H1 (cell line): ENCODE results near the gene RBBP5. TPM values are rescaled to one million over a fixed set of nuclear protein-coding genes. Genes with fewer than 3 reads are reported as not detected.

Experiments
- BACH1 ChIP-seq: IDR thresholded peaks from 2 replicates; pipeline ENCODE4 v1.6.1; 2012; ENCODE audit warnings: low read length, improper control_type of control experiment
- CHD2 ChIP-seq: IDR thresholded peaks from 2 replicates; pipeline ENCODE4 v1.6.1; 2012; ENCODE audit warnings: low read length, improper control_type of control experiment
- POLR2AphosphoS5 ChIP-seq: IDR thresholded peaks from 2 replicates; pipeline ENCODE4 v1.6.1; 2011; ENCODE audit warnings: low read depth, low read length
- RBBP5 ChIP-seq: IDR thresholded peaks from 2 replicates; pipeline ENCODE4 v1.7.1; 2012; ENCODE audit warnings: low read depth, mild to moderate bottlenecking, inconsistent platforms, low read length, moderate library complexity, borderline replicate concordance
- polyA plus RNA-seq, 7 experiments: library from polyadenylated mRNA; depleted of rRNA in 3 of 7; stranded (reverse) in 5 of 7; unstranded in 2 of 7; fragments of >200 nt in 5 of 7; fragments of 200-250 nt in 2 of 7; gene quantifications; 1 replicate in 5 of 7; 2 replicates in 1 of 7; 4 replicates in 1 of 7; pipeline versions ENCODE4 v1.2.1 to v1.2.3, GENCODE V29; 2011 to 2013; ENCODE audit warnings: missing spikeins in 2 of 7, mixed read lengths in 2 of 7
- total RNA-seq: library from RNA; stranded (reverse); fragmentation: NEBNext Ultra II Directional; extraction: Animal tissue kit (Norgen Biotek cat#: 25700); gene quantifications from 2 replicates; pipeline ENCODE4 v1.2.1, GENCODE V29; 2021
- TF ChIP-seq, protein P1 (sequence below): fragments of 300-600 bp; sonication (generic); IDR thresholded peaks from 2 replicates; pipeline ENCODE4 v1.7.1; 2012; ENCODE audit warnings: low read length, moderate library complexity, mild to moderate bottlenecking, inconsistent platforms; ENCODE audit not compliant: insufficient replicate concordance
- TF ChIP-seq, protein P2 (sequence below): IDR thresholded peaks from 2 replicates; pipeline ENCODE4 v1.6.1; 2011; ENCODE audit warnings: low read length, improper control_type of control experiment

Gene RBBP5
- total and polyA plus RNA-seq, 2 of the 8 experiments (the other 6 are each of a cell fraction or from before 2014, with no cell fraction given): 6.7 to 21.5 TPM

DNA sequence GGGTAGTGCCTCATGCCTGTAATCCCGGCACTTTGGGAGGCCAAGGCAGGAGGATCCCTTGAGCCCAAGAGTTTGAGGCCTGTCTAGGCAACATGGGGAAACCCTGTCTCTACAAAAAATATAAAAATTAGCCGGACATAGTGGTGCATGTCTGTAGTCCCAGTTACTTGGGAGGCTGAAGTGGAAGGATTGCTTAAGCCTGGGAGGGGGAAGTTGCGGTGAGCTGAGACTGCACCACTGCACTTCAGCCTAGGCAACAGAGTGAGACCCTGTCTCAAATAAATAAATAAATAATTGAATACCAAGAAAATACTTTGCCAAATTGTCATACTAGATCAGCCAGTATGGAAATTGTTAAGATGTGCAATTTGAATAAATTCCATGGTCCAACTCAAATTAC is 5.9 kb upstream of the RBBP5 start (continued):
- TF ChIP-seq, protein P1, sequence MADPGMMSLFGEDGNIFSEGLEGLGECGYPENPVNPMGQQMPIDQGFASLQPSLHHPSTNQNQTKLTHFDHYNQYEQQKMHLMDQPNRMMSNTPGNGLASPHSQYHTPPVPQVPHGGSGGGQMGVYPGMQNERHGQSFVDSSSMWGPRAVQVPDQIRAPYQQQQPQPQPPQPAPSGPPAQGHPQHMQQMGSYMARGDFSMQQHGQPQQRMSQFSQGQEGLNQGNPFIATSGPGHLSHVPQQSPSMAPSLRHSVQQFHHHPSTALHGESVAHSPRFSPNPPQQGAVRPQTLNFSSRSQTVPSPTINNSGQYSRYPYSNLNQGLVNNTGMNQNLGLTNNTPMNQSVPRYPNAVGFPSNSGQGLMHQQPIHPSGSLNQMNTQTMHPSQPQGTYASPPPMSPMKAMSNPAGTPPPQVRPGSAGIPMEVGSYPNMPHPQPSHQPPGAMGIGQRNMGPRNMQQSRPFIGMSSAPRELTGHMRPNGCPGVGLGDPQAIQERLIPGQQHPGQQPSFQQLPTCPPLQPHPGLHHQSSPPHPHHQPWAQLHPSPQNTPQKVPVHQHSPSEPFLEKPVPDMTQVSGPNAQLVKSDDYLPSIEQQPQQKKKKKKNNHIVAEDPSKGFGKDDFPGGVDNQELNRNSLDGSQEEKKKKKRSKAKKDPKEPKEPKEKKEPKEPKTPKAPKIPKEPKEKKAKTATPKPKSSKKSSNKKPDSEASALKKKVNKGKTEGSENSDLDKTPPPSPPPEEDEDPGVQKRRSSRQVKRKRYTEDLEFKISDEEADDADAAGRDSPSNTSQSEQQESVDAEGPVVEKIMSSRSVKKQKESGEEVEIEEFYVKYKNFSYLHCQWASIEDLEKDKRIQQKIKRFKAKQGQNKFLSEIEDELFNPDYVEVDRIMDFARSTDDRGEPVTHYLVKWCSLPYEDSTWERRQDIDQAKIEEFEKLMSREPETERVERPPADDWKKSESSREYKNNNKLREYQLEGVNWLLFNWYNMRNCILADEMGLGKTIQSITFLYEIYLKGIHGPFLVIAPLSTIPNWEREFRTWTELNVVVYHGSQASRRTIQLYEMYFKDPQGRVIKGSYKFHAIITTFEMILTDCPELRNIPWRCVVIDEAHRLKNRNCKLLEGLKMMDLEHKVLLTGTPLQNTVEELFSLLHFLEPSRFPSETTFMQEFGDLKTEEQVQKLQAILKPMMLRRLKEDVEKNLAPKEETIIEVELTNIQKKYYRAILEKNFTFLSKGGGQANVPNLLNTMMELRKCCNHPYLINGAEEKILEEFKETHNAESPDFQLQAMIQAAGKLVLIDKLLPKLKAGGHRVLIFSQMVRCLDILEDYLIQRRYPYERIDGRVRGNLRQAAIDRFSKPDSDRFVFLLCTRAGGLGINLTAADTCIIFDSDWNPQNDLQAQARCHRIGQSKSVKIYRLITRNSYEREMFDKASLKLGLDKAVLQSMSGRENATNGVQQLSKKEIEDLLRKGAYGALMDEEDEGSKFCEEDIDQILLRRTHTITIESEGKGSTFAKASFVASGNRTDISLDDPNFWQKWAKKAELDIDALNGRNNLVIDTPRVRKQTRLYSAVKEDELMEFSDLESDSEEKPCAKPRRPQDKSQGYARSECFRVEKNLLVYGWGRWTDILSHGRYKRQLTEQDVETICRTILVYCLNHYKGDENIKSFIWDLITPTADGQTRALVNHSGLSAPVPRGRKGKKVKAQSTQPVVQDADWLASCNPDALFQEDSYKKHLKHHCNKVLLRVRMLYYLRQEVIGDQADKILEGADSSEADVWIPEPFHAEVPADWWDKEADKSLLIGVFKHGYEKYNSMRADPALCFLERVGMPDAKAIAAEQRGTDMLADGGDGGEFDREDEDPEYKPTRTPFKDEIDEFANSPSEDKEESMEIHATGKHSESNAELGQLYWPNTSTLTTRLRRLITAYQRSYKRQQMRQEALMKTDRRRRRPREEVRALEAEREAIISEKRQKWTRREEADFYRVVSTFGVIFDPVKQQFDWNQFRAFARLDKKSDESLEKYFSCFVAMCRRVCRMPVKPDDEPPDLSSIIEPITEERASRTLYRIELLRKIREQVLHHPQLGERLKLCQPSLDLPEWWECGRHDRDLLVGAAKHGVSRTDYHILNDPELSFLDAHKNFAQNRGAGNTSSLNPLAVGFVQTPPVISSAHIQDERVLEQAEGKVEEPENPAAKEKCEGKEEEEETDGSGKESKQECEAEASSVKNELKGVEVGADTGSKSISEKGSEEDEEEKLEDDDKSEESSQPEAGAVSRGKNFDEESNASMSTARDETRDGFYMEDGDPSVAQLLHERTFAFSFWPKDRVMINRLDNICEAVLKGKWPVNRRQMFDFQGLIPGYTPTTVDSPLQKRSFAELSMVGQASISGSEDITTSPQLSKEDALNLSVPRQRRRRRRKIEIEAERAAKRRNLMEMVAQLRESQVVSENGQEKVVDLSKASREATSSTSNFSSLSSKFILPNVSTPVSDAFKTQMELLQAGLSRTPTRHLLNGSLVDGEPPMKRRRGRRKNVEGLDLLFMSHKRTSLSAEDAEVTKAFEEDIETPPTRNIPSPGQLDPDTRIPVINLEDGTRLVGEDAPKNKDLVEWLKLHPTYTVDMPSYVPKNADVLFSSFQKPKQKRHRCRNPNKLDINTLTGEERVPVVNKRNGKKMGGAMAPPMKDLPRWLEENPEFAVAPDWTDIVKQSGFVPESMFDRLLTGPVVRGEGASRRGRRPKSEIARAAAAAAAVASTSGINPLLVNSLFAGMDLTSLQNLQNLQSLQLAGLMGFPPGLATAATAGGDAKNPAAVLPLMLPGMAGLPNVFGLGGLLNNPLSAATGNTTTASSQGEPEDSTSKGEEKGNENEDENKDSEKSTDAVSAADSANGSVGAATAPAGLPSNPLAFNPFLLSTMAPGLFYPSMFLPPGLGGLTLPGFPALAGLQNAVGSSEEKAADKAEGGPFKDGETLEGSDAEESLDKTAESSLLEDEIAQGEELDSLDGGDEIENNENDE: no peak
- TF ChIP-seq, protein P2, sequence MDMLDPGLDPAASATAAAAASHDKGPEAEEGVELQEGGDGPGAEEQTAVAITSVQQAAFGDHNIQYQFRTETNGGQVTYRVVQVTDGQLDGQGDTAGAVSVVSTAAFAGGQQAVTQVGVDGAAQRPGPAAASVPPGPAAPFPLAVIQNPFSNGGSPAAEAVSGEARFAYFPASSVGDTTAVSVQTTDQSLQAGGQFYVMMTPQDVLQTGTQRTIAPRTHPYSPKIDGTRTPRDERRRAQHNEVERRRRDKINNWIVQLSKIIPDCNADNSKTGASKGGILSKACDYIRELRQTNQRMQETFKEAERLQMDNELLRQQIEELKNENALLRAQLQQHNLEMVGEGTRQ: no peak
- TF ChIP-seq POLR2AphosphoS5 (no peak), RBBP5 (no peak), BACH1 (no peak), CHD2 (no peak)
